LNCaP clone FGC (cell line): ENCODE results near the gene SYNGR2.

ENCODE experiments used
- DNase-seq: peaks from one replicate; pipeline ENCODE4 v3.0.0-alpha.2; 2011; ENCODE audit warnings: low read depth
- H3K4me3 ChIP-seq: 2 replicates; pipeline ENCODE4 v1.5.1; 2011; ENCODE audit warnings: mild to moderate bottlenecking, low read depth, low read length, control low read depth
- TF ChIP-seq, protein P1 (sequence below): IDR thresholded peaks from 2 replicates; pipeline ENCODE4 v1.5.1; 2012; ENCODE audit warnings: mild to moderate bottlenecking; ENCODE audit not compliant: control insufficient read depth, insufficient read depth; ENCODE audit errors: extremely low read depth

The SYNGR2 gene

DNA sequence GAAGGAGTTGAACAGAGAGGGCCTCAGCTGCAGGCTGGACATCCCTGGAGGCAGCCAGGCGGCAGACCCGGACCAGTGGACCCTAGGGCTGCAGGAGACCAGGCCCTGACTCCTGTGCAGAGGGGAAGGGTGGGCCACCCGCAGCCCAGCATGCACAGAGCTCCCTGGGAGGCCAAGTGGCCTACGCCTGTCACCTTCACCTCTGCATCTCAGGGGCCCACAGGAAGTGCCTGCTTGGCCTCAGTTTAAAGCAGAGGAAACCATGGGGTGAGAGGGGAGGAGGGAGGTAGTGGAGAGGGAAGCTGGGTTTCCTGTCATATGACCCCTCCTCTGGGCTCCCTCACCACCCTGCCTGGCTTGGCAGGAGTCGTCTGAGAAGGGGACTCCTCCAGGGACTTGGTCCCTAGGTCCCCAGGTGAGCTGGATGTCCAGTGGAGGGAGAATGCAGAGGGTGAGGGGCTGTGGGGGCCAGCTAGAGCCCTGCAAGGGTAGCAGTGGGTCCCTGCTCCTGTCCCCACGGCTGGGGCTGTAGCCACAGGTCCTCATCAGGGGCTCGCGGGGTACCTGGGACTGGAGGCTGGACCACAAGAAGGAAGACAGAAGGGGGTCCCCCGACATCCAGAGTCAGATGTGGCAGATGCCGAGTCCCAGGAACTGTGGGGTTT, 37.8 kb upstream of the SYNGR2 start, which contains the start of gene TMC8:
Gene TMC8 (plus strand): TSS at position 335 of the 665 bp plus-strand sequence. CDS start 818 bp downstream, outside the sequence.
- no peak for DNase-seq
- no peak within 1 kb of the TSS for H3K4me3 ChIP-seq
- TF ChIP-seq, protein P1, sequence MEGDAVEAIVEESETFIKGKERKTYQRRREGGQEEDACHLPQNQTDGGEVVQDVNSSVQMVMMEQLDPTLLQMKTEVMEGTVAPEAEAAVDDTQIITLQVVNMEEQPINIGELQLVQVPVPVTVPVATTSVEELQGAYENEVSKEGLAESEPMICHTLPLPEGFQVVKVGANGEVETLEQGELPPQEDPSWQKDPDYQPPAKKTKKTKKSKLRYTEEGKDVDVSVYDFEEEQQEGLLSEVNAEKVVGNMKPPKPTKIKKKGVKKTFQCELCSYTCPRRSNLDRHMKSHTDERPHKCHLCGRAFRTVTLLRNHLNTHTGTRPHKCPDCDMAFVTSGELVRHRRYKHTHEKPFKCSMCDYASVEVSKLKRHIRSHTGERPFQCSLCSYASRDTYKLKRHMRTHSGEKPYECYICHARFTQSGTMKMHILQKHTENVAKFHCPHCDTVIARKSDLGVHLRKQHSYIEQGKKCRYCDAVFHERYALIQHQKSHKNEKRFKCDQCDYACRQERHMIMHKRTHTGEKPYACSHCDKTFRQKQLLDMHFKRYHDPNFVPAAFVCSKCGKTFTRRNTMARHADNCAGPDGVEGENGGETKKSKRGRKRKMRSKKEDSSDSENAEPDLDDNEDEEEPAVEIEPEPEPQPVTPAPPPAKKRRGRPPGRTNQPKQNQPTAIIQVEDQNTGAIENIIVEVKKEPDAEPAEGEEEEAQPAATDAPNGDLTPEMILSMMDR, result no peak

DNA sequence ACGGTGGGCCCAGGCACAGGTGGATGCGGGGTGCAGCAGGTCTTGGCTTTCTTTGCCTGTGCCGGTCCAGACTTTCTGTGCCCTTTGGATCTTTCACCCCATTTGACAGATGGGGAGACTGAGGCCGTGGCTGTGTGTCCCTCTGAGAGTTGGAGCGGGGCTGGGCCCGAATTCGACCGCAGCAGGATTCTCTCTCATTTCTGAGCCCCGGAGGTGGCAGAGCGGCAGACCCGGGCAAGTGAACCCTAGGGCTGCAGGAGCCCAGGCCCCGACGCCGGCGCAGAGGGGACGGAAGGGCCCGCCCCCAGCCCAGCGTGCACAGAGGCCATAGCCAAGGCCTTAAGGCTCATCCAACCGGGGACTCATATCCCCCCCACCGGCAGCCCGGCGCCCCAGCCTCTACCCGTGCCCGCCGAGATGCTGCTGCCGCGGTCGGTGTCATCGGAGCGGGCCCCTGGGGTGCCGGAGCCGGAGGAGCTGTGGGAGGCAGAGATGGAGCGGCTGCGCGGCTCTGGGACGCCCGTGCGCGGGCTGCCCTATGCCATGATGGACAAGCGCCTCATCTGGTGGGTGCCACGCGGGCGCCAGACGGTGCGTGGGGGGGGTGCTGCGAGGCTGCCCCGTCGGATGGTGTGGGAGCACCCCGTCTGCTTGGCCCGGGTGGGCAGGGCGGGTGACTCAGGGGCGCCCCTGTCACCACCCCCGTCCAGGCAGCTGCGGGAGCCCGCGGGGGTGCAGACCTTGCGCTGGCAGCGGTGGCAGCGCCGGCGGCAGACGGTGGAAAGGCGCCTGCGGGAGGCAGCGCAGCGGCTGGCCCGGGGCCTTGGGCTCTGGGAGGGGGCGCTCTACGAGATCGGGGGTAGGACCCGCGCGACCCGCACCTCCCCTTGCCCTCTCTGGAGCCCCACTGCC, 37.0 kb upstream of the SYNGR2 start:
- TF ChIP-seq, protein P1, result no peak
- DNase-seq, result no peak
- no peak overlapping the region for H3K4me3 ChIP-seq

DNA sequence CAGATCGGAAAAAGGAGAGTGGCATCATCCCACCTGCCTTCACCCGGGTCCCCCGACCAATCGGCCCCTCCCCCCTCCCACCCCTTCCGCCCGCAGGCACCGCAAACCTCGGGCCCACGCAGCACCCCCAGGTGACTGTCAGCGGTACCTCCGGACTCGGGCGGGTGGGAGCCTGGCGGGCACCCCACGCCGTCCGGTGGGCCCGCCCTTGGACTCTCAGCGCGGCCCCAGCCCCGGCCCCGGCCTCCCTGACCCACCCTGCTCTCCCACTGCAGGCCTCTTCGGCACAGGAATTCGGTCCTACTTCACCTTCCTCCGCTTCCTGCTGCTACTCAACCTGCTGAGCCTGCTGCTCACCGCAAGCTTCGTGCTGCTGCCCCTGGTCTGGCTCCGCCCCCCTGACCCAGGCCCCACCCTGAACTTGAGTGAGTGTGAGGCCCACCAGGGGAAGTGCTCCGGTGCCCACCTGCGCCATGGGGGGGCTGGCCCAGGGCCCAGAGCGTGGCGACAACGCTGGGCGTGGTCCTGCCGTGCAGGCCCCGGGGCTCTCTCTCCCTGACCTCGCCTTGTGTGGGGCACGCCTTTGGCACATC, 36.2 kb upstream of the SYNGR2 start:
- DNase-seq, result no peak
- TF ChIP-seq, protein P1, result no peak
- H3K4me3 ChIP-seq, result no peak overlapping the region

DNA sequence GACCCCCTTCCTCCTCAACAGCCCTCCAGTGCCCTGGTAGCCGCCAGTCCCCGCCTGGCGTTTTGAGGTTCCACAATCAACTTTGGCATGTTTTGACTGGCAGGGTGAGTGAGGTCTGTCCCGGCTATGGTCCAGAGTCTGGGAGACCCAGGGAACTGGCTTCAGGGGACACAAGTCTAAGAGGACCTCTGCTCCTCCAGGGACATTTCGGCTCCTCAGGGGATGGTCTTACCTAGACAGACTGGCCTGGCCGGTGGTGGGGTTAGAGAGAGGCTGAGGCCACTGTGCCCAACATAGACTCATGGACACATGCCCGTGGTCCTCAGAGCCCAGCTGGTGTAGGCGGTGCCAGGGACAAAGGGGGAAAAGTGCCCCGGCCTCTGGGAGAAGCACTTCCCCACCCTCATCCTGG, 35.6 kb upstream of the SYNGR2 start:
- TF ChIP-seq, protein P1, result no peak
- no peak overlapping the region for H3K4me3 ChIP-seq
- no peak for DNase-seq

DNA sequence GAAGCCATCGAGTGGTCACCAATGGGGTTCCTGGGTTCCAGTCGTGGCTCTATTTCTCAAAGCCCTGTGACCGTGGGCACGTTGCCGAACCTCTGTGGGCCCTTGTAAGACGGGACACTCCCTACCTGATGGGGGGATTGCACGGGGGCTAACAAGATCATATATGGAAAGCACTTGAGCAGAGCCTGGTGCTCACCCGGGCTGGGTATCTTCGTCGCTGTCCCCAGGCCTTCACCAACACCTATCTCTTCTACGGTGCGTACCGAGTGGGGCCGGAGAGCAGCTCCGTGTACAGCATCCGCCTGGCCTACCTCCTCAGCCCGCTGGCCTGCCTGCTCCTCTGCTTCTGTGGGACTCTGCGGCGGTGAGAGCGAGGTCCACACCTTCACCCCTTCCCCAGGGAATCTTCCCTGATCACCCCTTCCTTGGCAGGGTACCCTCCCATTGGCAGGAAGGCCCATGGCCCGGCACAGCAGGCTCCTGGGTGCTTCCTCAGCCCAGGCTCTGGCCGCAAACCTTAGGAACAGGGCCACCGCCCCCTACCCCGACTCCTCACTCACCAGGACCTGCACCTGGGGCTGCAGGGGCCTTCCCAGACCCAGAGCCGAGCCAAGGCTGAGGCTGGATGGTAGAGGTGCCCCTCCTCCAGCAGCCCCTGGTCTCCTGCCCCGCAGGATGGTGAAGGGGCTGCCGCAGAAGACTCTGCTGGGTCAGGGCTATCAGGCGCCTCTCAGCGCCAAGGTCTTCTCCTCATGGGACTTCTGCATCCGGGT, 35.0 kb upstream of the SYNGR2 start:
- TF ChIP-seq, protein P1, result no peak
- DNase-seq, result no peak
- no peak overlapping the region for H3K4me3 ChIP-seq
